NCI-H2196 (cell line): ENCODE measurements around the gene DISP1.
"Not testable (repeated sequence)": the region's sequence is repeated elsewhere in the genome, so short reads cannot be mapped to it uniquely, and the experiment has no call there.

Experiments
- DNase-seq: peaks from one replicate; lab custom pipeline; 2025; ENCODE audit not compliant: unreplicated experiment; lab: John Stamatoyannopoulos, UW

The DISP1 gene

DNA sequence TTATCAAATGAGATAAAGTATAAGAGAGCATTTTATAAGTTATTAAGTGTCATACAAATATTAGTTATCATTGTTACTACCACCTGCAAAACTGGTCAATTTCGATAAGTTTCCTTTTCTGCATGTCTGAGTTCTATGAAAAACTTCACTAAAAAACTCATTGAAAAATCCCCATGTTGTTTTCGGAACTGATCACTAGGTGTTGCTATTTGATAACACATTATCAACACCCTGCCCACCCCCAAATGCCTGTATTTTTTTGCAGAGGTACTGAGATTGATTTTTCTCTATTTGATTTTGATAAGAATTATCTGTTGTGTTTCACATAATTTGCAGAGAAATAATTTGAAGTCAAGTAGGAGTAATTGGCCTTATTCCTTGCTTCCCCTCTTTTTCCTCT lies 22.1 kb upstream of the DISP1 start:
- DNase-seq, result peak; percentile 16

DNA sequence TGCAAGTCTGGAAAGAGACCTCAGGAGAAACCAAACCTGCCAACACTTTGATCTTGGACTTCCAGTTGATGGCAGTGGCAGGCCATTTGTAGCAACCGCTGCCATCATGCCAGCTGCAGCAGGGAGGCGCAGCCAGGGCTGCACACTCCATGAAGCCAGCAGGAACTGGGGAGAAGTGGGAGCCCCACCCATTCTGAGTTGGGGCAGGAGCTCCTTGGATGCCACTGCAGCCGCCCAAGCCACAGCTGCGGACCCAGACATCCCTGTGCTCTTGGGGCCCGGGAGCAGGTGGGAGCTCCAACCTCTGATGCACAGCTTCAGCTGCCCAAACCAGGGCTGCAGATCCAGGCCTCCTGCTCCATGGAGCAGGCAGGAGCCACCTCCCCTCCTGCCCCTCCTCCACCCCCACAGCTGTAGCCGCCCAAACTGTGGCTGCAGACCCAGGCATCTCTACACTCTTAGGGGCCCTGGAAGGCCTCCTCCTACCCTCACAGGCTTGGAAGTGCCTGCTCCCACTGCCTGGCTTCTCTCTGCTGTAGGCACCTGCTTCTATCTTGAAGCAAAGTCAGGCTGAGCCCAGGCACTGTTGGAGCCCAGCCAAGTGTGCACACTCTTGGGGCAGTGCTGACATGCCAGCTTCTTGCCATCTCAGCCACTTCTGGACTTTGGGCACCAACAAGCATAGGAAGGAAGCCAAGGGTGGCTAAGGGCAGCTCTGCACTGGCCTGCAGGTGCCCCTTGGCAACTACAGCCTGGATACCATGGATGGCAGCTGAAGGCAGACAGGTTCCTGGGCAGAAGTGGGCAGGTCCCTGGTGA lies 20.0 kb upstream of the DISP1 start:
- DNase-seq, result no peak

DNA sequence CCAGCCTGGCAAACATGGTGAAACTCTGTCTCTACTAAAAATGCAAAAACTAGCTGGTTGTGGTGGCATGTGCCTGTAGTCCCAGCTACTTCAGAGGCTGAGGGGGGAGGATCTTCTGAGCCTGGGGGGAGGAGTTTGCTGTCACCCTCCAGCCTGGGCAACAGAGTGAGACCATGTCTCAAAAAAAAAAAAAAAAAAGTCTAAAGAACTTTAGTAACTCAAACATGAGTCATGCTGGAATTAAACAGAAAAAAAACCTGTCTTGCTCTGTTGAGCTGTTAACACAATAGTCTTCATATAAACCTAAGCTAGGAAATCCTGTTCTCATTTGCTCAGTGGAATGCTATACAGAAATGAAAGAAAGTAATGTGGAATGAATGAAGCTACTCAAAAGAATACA lies 16.7 kb upstream of the DISP1 start:
- DNase-seq, result no peak

DNA sequence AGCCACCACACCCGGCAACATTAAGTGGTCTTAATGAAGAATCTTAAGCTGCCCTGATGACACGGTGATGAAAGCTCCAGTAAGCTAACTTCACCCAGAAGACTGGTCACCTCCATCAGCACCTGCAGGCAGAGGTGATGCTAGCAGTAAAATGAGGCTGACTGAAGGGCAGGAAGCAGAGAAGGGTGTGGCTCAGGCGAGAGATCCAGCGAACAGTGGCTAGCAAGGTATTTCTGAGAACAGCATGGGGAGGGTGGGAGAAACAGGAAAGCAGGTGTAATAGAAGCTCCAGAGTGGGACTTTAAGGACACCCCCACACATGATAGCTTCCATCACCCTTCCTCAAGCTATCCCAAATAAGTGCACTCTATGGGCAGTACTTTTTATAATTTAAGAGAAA lies 15.9 kb upstream of the DISP1 start:
- no peak for DNase-seq

DNA sequence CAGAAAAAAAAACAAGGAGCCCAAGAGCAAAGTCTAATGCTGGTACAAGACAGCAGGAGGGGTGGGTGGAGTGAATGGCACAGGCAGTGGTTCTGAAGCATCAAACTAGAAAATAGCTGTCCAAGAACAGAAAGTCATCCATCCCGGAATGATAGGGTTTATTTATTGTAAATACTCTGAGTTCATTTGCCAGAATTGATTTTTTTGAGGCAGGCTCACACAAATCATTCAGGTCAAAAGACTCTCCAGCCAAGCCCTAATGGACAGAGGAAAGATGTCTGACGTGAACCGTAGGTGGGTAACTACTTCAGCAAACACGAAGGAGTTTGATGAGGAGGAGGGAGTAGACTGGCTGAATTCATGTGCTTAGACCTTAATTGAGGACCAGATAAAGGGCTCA lies 13.8 kb upstream of the DISP1 start:
- no peak for DNase-seq

DNA sequence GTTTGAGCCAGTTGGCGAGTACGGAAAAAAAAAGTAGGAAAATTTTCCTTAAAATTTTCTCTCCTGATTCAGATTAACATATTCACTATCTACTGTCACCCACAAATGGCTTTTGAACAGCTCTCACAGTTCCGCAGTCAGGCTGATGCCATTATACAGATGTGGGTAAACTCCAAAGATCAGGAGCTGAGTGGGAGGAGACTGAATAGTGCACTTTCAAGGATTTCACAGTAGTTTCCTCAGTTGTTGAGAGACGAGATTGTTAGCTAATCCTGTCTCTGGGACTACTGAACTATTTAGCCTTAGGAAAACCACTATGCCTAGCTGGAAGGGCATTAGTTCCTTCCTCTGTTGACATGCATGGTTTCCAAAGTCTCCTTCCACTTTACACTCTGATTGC lies 3.2 kb upstream of the DISP1 start:
- DNase-seq, result no peak

DNA sequence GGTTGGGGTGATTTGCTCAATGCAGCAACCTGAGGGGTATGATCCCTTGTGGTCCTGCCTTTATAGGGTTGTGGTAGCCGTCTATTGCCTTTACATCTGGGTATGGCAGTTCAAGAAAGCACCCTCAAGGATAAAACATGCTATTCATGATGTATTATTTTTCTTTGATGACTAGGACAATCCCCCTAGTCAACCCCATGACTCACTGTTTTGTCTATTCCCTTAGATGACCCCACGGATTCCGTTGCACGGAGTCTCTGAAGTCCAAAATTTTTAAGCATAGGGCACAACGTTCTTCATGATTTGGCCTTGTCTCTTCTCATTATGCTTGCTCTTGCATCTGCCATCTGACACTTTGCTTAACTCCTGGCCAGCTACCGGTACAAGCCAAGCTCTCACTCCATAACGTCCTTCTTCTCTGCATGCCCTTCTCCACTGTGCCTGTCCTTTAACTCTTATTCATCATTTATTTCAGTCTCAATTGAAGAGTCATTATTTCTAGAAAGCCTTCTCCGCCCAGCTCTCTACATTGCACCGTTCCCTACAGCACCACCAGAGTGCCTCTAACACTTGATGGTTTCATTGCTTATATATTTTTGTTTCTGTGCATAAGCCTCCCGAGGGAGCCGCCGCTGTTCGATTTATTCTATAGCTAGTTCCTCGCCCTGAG lies 838 bp upstream of the DISP1 start:
- no peak for DNase-seq

DNA sequence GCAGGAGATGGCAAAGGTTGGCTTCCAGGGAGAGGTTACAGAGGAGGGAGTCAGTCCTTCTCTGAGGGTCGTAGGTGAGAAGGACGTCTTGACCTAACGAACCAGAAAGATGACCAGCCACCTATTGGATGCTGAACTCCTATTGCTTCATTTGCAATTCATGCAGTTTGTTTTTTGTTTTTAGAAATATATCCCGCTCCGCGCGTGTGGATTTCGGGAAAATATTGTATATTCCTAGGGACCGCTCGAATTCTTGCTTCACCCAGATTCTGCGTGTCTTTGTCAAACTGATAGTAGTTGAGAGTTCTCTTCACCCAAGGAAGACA lies 564 bp downstream of the DISP1 start:
- DNase-seq, result no peak

DNA sequence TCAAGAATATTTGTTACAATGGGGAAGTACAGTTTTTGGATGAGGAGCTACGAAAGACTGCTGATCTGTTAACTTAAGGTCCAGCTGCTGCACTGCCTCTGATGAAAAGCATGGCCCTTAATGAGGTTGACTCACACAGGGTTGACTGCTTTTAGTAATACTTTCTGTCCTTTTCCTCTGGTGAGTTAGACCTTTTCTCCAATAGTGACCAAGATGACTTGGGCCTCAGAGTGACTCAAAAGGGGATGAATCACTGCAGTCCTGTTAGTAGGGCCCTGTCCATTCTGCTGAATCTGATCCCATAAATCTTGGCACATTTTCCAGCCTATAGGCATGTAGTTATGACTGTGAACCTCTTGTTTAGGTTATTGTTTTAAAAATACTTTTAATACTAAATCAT lies 2.7 kb downstream of the DISP1 start:
- DNase-seq, result no peak

DNA sequence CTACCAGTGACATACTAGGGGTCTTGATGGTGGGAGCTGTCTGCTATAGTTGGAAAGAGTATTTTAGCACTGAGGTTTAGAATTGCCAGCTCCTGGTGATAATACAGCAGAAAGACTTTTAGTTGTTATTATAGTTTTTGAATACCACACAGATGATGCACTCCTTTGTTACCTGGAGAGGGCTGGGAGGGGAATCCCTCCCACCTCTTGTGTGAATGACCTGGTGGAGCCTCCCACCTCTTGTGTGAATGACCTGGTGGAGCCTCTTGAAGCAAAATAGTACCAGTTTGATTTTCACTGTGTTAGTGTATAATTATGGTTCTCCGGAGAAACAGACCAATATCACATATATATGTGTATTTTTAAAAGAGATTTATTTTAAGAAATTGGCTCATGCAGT lies 3.3 kb downstream of the DISP1 start:
- no peak for DNase-seq

DNA sequence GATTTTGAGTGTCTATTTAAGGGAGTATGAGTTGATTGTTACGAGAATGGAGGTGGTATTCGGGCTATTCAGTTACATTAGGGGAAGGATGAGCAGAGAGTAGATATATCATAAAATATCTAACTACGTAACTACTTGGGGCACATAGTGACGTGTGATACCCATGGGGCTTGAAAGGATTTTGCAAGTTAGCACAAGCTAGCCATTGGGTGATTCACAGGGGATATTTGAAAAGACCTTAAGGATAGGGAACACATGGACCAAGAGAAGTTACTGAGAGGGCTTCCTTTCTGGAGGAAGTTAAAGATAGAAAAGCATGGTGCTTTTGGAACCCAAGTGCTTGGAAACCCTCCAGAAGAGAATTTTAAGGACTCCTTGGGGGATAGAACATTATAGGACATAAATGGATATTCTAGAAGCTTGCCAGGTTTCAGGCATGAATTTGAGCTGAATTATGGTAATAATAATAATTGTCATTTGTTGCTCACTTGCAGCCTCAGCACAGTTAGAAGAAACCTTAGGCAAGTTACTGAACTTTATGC lies 5.4 kb downstream of the DISP1 start:
- DNase-seq, result no peak

DNA sequence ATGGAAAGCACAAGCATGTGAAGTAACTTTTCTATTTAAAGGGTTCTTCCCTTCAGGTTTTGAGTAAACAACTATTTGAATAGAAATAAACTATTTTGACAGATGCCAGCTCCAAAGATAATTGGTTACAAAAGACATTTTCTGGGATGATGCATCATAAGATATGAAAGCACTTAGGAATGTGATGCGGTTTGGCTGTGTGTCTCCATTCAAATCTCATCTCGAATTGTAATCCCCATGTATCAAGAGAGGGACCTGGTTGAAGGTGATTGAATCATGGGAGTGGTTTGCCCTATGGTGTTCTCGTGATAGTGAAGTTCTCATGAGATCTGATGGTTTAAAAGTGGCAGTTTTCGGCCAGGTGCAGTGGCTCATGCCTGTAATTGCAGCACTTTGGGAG lies 6.4 kb downstream of the DISP1 start:
- no peak for DNase-seq

DNA sequence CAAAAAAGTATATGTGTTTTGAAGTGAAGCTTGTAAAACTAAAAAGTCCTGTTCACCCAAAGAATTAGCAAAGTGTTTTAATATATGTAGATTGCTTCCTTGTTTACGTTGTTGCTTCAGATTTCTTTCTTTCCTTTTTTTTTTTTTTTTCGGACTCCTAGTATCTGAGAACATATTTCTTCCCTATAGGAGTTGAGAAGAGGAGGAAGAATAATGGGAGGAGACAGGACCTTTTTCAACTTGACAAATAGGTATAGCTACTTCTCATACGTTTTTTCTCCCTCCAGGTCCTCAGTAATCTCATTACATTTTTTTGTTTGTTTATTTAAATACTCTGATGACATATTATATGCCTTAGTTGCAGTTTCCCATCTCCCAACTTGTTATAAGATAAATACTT lies 8.9 kb downstream of the DISP1 start:
- no peak for DNase-seq

DNA sequence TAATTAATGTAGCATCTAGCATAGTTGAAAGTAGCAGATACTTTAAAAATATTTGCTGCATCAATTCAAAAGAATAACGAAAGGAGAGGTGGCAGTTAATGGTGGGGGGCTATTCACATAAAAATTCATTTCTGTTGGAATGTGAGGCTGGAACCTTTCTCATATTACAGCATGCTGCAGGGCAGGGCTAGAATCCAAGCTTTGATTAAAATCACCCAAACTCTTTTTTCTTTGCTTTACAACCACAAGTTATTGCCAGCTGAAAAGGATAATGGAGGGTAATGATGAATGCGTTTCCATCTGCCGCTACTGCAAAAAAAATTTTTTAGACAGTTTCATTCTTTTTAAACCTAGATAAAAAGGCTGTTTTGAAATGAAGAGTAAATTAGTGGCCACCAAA lies 9.8 kb downstream of the DISP1 start:
- DNase-seq, result no peak

DNA sequence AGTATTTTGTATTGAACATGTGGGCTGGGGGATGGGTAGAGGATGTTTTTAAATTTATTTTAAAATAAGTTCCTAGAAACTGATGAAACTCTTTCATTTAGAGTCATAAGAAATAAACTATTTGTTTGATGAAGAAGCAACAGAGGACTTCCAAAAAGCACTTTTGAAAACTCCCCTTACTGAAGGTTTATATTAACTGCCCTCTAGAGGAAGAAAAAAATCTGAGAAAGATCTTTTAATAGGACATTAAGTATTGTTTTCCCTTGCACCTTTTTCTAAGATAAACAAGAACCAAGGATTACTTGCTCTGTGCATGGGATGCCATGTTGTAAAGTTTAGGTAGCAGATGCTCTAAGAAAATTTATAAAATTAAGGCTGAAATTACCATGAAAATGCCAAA lies 14.1 kb downstream of the DISP1 start:
- DNase-seq, result no peak

DNA sequence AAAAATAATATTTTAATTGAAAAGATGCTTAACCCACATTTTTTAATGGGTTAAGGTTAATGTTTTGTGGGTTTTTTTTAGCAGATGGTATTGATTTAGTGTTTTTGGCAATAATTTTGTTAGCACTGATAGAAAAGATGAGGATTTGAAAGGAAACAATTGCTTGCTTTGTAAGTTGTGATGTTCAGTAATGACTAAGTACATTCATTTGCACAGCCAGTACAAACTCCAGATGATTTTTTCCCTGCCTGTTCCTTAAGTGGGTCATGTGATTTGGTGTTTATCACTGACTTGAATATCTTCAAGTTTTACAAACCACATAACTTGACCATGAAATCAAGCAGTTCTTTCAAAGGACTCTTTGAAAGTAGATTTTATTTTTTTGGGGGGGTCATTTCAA lies 15.0 kb downstream of the DISP1 start:
- no peak for DNase-seq

DNA sequence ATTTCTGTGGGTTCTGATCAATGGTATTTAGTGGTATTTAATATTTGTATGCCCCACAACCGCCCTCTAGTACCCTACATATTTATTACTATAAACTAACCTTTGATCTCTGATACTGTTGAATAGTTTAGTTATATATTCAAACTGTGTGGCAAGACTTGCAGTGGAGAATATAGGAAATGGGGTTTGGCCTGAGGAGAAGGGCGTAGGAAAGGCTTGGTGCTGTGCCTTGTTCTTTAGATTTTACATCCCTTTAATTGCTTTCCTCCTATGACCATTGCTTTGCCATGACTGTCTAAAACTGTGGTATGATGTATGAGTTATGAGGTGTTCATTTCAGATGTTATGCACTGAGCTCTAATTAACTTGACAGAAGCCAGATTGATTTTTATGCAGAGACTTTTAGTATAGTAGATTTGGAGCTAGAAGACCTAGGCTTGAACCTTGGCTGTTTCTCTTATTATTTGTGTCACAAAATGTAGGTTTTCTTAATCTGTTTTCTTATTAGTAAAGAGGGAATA lies 18.6 kb downstream of the DISP1 start:
- DNase-seq, result no peak

DNA sequence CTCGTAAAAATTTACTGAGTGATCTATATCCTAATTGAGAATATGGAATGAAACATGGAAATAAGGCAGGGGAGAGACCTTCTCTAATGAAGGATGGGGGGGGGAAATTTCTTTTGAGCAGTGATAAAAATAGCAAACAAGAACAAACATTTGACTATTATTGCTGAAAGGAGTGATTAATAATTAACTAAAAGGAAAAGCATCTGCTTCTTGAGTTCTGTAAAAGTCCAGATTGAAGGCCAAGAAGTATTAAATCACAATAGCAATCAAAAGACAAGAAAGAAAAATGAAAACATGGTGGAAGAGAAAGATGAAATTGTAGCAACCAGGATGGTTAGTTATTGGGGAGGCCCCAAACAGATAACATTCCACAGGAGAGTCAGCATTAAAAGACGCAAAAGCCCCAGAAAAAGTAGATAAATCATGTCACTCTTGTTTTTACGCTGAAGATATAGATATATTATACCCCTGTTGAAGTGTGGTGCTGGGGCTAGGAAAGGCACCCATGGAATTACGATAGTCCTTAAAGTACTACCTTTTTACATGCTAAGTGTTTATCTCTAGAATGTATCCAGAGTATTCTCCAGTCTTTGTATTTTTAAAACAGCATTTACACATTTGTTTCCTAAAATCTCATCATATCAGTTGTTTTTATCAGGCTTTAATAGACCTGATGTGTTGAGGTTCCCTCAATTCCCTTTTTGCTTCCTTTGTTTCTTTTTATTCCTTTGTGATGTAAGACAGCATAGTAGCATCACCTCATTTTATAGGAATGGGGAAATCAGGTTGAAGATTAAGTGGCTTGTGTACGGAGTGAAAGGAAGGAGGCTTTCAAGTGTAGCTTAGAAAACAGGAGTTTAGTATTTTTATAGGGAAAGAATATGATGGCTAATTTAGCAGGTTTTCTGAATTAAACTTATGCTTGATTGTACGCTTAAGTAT lies 28.9 kb downstream of the DISP1 start:
- no peak for DNase-seq

DNA sequence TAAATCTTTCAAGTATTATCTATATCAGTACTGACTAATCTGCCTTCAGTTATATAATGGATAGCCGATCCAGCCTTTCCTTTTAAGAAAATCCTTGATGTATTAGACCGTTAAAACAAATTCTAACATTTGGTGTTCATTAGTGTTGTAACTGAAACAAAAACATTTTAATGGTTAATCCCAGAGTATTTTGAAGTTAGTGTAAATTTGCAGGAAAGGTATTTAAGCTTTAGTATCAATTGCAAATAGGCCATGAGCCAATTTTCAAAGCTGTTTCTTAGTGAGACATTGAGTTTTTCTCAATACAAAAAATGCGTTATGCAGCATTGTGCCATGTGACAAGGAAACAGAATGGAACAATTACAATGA lies 29.6 kb downstream of the DISP1 start:
- no peak for DNase-seq

DNA sequence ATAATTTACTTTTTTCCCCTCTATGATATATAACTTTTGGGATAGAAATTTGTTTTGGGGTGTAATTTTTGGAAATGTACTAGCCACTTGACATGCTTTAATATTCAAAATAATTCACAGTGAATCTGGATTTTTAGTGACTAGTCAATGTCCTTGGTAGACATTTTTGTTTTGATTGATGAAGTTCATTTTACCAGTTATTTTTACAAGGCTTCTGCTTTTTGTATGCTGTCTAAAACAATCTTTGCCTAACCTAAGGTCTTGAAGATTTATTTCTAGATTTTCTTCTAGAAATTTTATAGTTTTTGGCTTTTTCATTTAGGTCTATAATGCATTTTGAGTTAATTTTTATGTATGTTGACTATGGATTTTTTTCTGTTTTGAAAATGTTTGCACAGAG lies 30.9 kb downstream of the DISP1 start:
- no peak for DNase-seq

DNA sequence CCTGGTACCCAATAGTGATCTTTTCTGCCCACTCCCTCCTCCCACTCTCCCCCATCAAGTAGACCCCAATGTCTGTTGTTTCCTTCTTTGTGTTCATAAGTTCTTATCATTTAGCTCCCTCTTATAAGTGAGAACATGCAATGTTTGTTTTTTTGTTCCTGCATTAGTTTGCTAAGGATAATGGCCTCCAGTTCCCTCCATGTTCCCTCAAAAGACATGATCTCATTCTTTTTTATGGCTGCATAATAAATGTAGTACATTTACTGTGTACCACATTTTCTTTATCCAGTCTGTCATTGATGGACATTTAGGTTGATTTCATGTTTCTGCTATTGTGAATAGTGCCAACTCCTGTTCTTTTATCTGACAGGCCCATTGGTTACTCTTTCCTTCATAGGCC lies 35.7 kb downstream of the DISP1 start:
- DNase-seq, result not testable (repeated sequence)
